Ectodermal cell (in vitro differentiated cells): ENCODE results near the gene TMEM125.

Experiments used
- H3K27ac ChIP-seq: 2 replicates; pipeline ENCODE4 v1.7.0; 2013; ENCODE audit warnings: mild to moderate bottlenecking, low read depth, low read length; ENCODE audit not compliant: insufficient read depth, poor library complexity, severe bottlenecking
- H3K27me3 ChIP-seq: 2 replicates; pipeline ENCODE4 v1.7.0; 2013; ENCODE audit warnings: mild to moderate bottlenecking, low read length; ENCODE audit not compliant: insufficient read depth, control insufficient read depth, poor library complexity, severe bottlenecking
- H3K36me3 ChIP-seq: one replicate; pipeline ENCODE4 v1.7.0; 2013; ENCODE audit warnings: low read length; ENCODE audit not compliant: control insufficient read depth, insufficient read depth
- H3K4me1 ChIP-seq: one replicate; pipeline ENCODE4 v1.7.0; 2013; ENCODE audit warnings: low read length; ENCODE audit not compliant: control insufficient read depth, insufficient read depth
- H3K4me3 ChIP-seq: 2 replicates; pipeline ENCODE4 v1.7.0; 2013; ENCODE audit warnings: low read depth, low read length, control low read depth; ENCODE audit not compliant: insufficient read depth
- H3K9me3 ChIP-seq: 2 replicates; pipeline ENCODE4 v1.7.0; 2013; ENCODE audit warnings: mild to moderate bottlenecking, low read length, moderate library complexity; ENCODE audit not compliant: control insufficient read depth
- WGBS, 2 experiments: methylation state at CpG; one replicate each; pipeline ENCODE4 v1.1.7; 2013; ENCODE audit warnings: missing lambda C conversion rate in 2 of 2; 5-methylcytosine and 5-hydroxymethylcytosine counted together

TMEM125 gene

DNA sequence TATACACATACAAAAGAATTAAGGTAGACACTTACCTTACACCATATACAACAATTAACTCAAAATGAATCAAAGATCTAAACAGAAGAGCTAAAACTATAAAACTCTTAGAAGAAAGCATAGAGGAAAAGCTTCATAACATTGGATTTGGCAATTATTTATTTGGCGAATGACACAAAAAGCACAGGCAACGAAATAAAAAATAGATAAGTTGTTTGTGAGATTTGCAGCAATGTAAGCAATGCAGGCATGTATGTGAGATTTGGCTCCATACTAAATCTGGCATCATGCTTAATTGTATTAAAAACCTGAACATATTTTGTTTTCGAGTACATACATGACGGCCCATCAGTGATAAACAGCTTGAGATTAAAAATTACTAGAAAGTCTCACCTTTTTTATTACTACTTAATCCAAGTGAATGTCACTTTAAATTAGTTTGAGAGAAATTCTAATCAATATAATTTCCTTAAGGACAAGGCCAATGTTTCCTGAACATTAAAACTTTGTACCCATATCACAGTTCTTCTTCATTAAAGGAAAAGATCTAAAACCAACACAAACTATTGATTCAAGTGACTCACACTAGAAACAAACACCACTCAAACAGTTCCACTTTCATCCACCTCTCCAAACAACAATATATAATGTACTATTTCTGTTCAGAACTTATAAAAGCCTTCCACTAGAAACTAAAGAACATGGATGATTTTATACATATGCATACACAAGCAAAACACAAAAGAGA is 23.1 kb upstream of the TMEM125 start:
- no peaks in the 10 kb centered on the region for H3K27me3 ChIP-seq
- no peaks in the 10 kb centered on the region for H3K9me3 ChIP-seq
- H3K4me3 ChIP-seq = no peak overlapping the region
- no peaks in the 10 kb centered on the region for H3K4me1 ChIP-seq
- 99% methylated on average over 4 of the region's 4 CpGs for WGBS, 2 experiments
- H3K27ac ChIP-seq = no peak overlapping the region
- H3K36me3 ChIP-seq = no peaks in the 10 kb centered on the region

GRCh38 chr1:43247256-43247921 is 22.4 kb upstream of the TMEM125 start:
- Histone ChIP-seq H3K27ac (no peak overlapping the region), H3K36me3 (no peaks in the 10 kb centered on the region), H3K4me3 (no peak overlapping the region), H3K9me3 (no peaks in the 10 kb centered on the region), H3K27me3 (no peaks in the 10 kb centered on the region), H3K4me1 (no peaks in the 10 kb centered on the region)
- 75 to 80% methylated on average over 5 to 6 of the region's 6 CpGs for whole genome bisulfite sequencing, 2 experiments

GRCh38 chr1:43250351-43250761 is 19.4 kb upstream of the TMEM125 start:
- Histone ChIP-seq H3K27me3 (no peaks in the 10 kb centered on the region), H3K36me3 (no peaks in the 10 kb centered on the region), H3K4me3 (no peak overlapping the region), H3K4me1 (no peaks in the 10 kb centered on the region), H3K9me3 (no peaks in the 10 kb centered on the region), H3K27ac (no peak overlapping the region)
- 83 to 90% methylated on average over 3 of the region's 3 CpGs for WGBS, 2 experiments

DNA sequence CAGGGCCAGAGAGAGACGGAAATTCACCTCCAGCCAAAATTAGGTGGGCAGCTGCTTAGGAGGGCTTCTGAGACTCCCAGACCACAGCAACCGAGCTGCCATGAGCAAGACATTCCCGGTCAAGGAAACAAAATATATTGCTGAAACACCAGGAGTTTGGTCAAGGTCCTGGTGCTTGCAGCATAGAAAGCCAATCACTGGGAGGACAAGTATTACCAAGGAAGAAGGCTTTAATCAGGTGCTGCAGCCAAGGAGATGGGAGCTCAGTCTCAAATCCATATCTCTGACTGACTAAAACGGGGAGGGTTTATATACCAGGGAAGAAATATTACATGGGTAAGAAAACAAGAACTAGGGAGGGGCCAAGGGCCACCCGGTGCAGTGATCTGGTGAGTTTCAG is 18.8 kb upstream of the TMEM125 start:
- H3K4me1 ChIP-seq = no peaks in the 10 kb centered on the region
- WGBS, 2 experiments = 90 to 95% methylated on average over 5 of the region's 5 CpGs
- no peak overlapping the region for H3K27ac ChIP-seq
- H3K27me3 ChIP-seq = no peaks in the 10 kb centered on the region
- no peak overlapping the region for H3K4me3 ChIP-seq
- H3K9me3 ChIP-seq = no peaks in the 10 kb centered on the region
- no peaks in the 10 kb centered on the region for H3K36me3 ChIP-seq

- Histone ChIP-seq H3K27ac (no peak overlapping the region), H3K4me1 (no peaks in the 10 kb centered on the region), H3K27me3 (no peaks in the 10 kb centered on the region), H3K4me3 (no peak overlapping the region), H3K9me3 (no peaks in the 10 kb centered on the region), H3K36me3 (no peaks in the 10 kb centered on the region)
- 82 to 89% methylated on average over 1 of the region's 1 CpG for WGBS, 2 experiments
Measured at GRCh38 chr1:43252225-43252624, 17.6 kb upstream of the TMEM125 start.

GRCh38 chr1:43253173-43253572 is 16.6 kb upstream of the TMEM125 start:
- Histone ChIP-seq H3K9me3 (no peaks in the 10 kb centered on the region), H3K27ac (no peak overlapping the region), H3K36me3 (no peaks in the 10 kb centered on the region), H3K27me3 (no peaks in the 10 kb centered on the region), H3K4me3 (no peak overlapping the region), H3K4me1 (no peaks in the 10 kb centered on the region)
- 92 to 94% methylated on average over 4 of the region's 4 CpGs for WGBS, 2 experiments

DNA sequence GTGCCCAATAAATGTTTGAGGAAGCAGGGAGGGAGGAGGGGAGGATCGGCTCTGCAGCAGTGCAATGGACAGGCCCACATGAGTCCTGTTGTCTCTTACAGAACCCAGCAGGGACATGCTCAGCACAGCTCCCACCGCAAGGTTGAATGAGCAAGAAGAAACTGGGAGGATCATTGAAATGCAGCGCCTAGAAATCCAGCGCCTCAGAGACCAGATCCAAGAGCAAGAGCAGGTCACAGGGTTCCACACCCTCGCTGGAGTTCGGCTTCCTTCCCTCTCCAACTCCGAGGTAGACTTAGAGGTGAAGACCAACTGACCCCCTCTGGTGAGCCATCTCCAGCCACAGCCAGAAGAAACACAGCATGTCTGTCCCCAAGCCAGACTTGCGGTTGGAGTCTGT is 15.9 kb upstream of the TMEM125 start:
- WGBS, 2 experiments = 89% methylated on average over 8 of the region's 8 CpGs
- no peaks in the 10 kb centered on the region for H3K4me1 ChIP-seq
- H3K9me3 ChIP-seq = no peaks in the 10 kb centered on the region
- no peak overlapping the region for H3K4me3 ChIP-seq
- H3K27me3 ChIP-seq = no peaks in the 10 kb centered on the region
- H3K27ac ChIP-seq = no peak overlapping the region
- H3K36me3 ChIP-seq = no peaks in the 10 kb centered on the region

DNA sequence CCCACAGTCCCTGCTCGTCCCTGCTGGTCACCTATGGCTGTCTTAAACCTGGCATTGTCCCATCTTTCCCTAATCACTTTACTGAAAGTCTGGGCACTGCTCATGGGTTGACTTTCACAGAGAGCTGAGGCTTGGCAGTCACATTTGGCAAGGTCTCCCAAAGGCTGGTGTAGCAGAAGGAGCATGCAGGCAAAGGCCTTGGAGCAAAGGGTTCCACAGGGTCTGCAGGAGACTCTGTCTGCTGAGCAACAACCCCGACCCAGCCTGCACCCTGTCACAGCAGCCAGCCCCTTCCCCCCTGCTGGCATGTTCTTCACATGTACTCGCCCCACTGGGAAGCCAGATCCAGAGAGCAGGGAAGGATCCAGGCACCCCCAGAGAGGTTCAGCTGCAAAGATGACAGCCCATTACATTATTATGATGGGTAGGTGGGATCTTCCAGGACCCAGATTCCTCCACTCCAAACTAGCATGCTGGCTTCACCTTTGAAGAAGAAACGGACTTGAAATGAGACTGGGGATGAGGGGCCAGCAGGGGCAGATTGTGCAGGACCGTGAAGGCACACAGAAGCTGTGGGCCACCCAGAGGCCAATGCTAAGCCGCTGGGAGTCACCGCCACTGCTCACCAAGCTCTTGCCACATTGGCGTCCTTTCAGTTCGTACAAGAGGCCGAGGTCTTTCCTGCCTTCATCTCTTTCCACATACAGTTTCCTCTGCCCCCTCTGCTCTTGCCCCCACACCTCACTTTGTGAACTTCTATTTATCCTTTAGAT is 14.2 kb upstream of the TMEM125 start:
- Histone ChIP-seq H3K36me3 (no peaks in the 10 kb centered on the region), H3K4me1 (no peaks in the 10 kb centered on the region), H3K27ac (no peak overlapping the region), H3K4me3 (no peak overlapping the region), H3K27me3 (no peaks in the 10 kb centered on the region), H3K9me3 (no peaks in the 10 kb centered on the region)
- WGBS, 2 experiments = 69 to 71% methylated on average over 10 of the region's 10 CpGs

DNA sequence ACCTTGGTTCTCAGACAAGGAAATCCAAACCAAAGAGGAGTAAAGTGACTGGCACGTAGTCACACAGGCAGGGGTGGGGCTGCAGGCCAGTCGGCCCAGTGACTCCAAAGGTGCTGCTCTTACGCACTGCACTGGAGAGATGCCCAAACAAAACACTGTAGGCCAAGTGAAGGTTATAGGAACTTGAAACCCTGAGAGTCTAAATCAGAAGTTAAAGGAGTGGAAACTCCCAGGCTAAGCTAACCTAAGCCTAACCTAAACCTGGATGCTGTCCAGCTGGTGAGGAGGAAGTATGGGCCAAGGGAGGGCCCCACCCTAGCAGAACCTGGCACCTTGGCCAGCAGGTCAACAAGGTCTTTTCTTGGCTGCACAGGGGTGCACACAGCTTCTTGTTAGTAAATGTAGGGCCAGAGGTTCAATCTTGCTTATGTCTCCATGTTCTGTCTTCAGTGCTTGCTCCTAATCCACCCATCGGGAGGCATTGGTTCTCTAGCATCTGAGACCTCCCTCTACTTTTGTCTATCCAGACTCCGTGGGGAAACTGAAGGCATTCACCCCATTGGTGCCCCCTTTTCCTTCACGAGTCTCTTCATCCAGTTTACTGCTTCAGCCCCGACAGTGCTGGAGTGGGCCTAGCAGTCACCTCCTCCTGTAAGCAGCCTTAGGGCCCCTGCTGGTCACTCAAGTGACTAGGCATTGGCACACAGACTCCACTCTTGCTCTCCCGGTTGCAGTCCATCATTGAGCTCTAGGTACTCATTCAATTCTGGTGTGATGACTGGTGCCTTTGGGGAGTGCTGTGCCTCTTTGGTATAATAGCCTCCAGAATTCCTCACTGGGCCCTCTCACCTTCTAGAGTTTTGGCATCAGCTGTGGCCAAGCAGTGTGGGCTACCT is 12.9 kb upstream of the TMEM125 start:
- Histone ChIP-seq H3K4me1 (no peaks in the 10 kb centered on the region), H3K36me3 (no peaks in the 10 kb centered on the region), H3K27me3 (no peaks in the 10 kb centered on the region), H3K4me3 (no peak overlapping the region), H3K27ac (no peak overlapping the region), H3K9me3 (no peaks in the 10 kb centered on the region)
- 91 to 92% methylated on average over 8 of the region's 8 CpGs for WGBS, 2 experiments
